Activated T-cell treated with anti-CD3 and anti-CD28 coated beads, Interleukin-2, amount 50 U/mL, for 24 hours (primary cell): ENCODE results near the gene TMTC2.

Source experiments
- DNase-seq: peaks from one replicate; pipeline ENCODE4 v3.0.0-alpha.2; 2020
- H3K27ac Mint-ChIP-seq: 2 replicates; pipeline ENCODE4 v1.8.0; 2020; ENCODE audit warnings: mild to moderate bottlenecking, mixed read lengths
- H3K27me3 Mint-ChIP-seq: 2 replicates; pipeline ENCODE4 v1.8.0; 2020; ENCODE audit warnings: mixed read lengths
- H3K36me3 Mint-ChIP-seq: 2 replicates; pipeline ENCODE4 v1.8.0; 2020; ENCODE audit warnings: low read depth, mixed read lengths
- H3K4me1 Mint-ChIP-seq: 2 replicates; pipeline ENCODE4 v1.8.0; 2020; ENCODE audit warnings: low read depth, mixed read lengths
- H3K4me3 Mint-ChIP-seq: 2 replicates; pipeline ENCODE4 v1.8.0; 2020; ENCODE audit warnings: mild to moderate bottlenecking, moderate library complexity, mixed read lengths
- H3K9me3 Mint-ChIP-seq: 2 replicates; pipeline ENCODE4 v1.8.0; 2020; ENCODE audit warnings: mixed read lengths

Gene TMTC2

DNA sequence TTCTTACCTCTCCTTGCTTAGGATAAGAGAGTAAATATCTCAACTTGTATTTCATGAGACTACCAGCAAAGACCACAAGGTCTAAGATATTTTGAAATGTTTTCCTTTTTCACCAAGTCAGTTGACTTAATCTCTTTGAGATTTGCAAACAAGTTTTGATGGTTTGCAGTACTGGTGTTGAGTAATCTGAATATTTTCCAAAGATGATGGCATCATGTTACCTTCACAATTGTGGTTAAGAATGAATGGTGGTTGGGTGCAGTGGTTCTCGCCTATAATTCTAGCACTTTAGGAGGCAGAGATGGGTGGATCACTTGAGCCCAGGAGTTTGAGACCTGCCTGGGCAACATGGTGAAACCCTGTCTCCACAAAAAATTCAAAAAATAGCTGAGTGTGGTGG lies 225.7 kb downstream of the TMTC2 start:
- Mint-ChIP-seq H3K27ac (no peak overlapping the region), H3K27me3 (no peaks in the 10 kb centered on the region)
- DNase-seq: no peak

DNA sequence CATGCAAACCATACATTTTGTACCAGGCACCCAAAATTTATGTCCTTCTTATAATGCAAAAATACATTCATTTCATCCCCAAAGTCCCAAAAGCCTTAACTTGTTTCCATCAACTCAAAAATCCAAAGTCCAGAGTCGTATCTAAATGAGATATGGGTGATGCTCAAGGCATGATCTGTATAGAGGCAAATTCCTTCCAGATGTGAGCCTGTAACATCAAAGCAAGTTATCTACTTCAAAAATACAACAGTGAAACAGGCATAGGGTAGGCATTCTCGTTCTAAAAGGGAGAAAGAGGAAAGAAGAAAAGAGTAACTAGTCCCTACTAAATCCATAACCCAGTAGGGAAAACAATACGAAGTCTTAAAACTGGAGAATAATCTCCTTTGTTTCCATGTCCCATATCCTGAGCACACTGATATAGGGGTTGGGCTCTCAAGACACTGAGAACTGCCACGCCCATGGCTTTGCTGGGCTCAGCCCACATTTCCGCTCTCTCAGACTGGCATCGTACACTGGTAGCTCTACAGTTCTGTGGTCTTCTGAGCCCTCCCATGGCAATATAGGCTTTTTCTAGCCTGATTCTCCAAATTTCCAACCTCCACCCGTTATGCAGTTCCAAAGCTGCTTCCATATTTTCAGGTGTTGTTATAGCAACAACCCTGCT lies 232.8 kb downstream of the TMTC2 start:
- no peak overlapping the region for H3K27ac Mint-ChIP-seq
- H3K4me3 Mint-ChIP-seq: no peak overlapping the region
- no peaks in the 10 kb centered on the region for H3K4me1 Mint-ChIP-seq
- no peak for DNase-seq
- no peaks in the 10 kb centered on the region for H3K36me3 Mint-ChIP-seq
- no peaks in the 10 kb centered on the region for H3K9me3 Mint-ChIP-seq
- no peaks in the 10 kb centered on the region for H3K27me3 Mint-ChIP-seq

More for the DNA sequence above, 225.7 kb downstream of the TMTC2 start:
- Mint-ChIP-seq H3K4me1 (no peaks in the 10 kb centered on the region), H3K4me3 (no peak overlapping the region), H3K36me3 (no peaks in the 10 kb centered on the region), H3K9me3 (no peaks in the 10 kb centered on the region)

DNA sequence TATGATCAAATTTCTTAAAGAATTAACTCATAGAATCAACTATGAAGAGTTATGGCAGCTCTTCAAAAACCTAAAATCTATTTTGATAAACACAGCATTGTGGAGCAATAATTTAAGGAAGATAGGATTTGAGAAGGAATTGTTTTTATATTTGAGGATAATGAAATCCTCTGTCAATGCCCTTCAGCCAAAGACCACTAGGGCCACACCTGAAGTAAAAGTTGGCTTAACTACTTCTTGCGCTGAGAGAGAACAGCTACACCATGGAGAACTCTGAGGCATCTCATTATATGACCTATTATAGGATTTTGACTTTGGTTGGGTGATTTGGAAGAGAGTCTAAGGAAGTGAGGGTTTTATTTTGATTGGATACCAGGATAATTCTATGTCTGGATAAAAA lies 237.2 kb downstream of the TMTC2 start:
- Mint-ChIP-seq H3K27ac (no peak overlapping the region), H3K4me3 (no peak overlapping the region), H3K4me1 (no peaks in the 10 kb centered on the region), H3K9me3 (no peaks in the 10 kb centered on the region), H3K36me3 (no peaks in the 10 kb centered on the region), H3K27me3 (no peaks in the 10 kb centered on the region)
- no peak for DNase-seq

DNA sequence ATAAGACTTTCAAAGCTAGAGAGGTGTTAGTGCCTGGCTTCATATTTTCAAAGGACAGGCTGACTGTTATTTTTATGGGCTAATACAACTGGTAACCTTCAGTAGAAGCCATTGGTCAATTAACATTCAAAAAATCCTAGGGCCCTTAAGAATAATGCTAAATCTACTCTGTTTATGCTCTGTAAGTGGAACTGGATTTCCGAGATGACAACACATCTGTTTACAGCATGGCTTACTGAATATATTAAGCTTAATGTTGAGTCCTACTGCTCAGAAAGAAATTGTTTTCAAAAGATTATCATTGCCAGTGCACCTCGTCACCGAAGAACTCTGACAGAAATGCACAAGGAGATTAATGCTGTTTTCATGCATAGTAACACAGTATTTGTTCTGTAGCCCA lies 239.9 kb downstream of the TMTC2 start:
- DNase-seq: no peak
- Mint-ChIP-seq H3K36me3 (no peaks in the 10 kb centered on the region), H3K27ac (no peak overlapping the region), H3K27me3 (no peaks in the 10 kb centered on the region), H3K4me3 (no peak overlapping the region), H3K9me3 (no peaks in the 10 kb centered on the region), H3K4me1 (no peaks in the 10 kb centered on the region)

DNA sequence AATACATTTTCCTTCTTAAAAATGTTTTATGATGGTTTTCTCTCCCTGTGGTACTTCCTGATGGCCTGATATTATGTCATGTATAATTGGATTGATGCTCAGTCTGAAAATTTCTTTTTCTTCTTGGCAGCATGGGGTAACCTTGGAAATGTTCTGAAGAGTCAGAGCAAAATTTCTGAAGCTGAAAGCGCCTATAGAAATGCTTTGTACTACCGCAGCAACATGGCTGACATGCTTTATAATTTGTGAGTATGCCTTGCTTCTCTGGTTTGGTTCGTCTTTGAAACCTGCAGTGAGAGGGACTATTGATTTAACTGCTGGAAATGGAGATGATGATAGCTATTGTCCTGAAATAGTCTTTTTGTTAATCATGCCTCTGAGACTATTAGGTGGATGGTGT lies 243.6 kb downstream of the TMTC2 start:
- Mint-ChIP-seq H3K36me3 (no peaks in the 10 kb centered on the region), H3K4me3 (no peak overlapping the region), H3K9me3 (no peaks in the 10 kb centered on the region), H3K27me3 (no peaks in the 10 kb centered on the region), H3K4me1 (no peaks in the 10 kb centered on the region), H3K27ac (no peak overlapping the region)
- no peak for DNase-seq

DNA sequence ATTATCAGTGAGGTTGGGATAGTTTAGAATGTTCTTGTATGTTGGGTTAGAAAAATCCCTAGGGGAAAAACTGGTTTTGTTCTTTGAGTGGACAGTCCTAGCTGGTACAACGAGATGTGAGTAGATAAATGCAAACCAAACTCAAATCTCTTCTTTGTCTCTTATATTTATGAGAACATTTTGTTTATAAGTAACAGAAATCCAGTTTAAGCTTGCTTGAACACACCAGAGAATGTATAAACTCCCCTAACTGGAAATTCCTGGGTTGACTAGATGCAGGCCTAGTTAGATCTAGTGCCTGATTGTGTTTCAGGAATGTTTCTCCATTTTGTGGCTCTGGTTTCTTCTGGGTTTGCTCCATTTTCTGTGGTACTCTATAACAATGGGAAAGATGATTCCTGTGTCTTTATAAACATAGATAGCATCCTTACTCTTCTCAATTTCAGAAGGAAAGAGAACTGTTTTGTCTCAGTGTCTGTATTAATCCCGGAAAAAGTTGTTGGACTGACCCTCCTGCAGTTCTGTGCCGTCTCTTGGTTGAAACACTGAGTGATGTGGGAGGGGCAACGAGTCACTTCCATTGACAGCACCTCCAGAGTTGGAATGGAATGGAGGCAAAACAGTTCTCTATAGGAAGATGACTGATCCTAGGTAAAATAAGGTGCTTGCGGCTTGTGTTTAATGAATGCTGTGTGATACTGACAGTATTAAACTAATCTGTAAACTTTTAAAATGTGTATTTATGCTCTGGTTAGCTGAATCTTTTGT lies 244.8 kb downstream of the TMTC2 start:
- Mint-ChIP-seq H3K9me3 (no peaks in the 10 kb centered on the region), H3K36me3 (no peaks in the 10 kb centered on the region), H3K4me3 (no peak overlapping the region), H3K27me3 (no peaks in the 10 kb centered on the region), H3K27ac (no peak overlapping the region), H3K4me1 (no peaks in the 10 kb centered on the region)
- no peak for DNase-seq

DNA sequence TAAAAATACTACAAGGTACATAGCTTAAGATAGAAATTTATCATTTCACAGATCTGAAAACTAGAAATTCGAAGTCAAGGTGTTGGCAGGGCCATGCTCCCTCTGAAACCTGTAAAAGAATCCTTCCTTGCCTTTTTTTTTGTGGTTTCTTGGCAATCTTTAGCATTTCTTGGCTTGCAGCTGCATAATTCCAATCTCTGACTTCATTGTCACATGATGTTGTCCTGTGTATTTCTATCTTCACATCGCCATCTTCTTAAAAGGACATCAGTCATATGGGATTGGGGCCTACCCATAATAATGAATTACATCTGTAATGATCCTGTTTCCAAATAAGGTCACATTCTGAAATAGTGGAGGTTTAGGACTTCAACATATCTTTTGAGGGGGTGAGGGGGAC lies 250.4 kb downstream of the TMTC2 start:
- DNase-seq: no peak
- no peaks in the 10 kb centered on the region for H3K4me1 Mint-ChIP-seq
- no peak overlapping the region for H3K4me3 Mint-ChIP-seq
- H3K27ac Mint-ChIP-seq: no peak overlapping the region
- H3K9me3 Mint-ChIP-seq: no peaks in the 10 kb centered on the region
- H3K36me3 Mint-ChIP-seq: no peaks in the 10 kb centered on the region
- no peaks in the 10 kb centered on the region for H3K27me3 Mint-ChIP-seq

DNA sequence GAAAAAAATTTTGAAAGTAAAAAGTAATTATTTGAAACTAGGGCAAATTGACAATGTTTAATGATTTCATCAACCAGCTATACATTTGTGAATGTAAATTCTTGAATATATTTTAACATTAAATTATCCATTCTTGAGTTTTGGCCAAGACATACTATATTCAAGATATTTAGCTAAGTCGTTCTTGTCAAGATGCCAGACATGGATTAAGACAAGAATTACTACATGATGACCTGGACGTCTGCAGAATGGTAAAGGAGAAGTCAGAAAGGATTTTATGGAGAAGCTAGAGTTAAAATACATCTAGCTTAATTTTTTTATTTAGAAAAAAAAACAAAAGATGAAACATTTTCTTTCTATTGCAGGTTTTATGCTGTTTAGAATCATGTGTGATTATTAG lies 255.8 kb downstream of the TMTC2 start:
- Mint-ChIP-seq H3K36me3 (no peaks in the 10 kb centered on the region), H3K4me3 (no peak overlapping the region), H3K4me1 (no peaks in the 10 kb centered on the region), H3K9me3 (no peaks in the 10 kb centered on the region), H3K27ac (no peak overlapping the region), H3K27me3 (no peaks in the 10 kb centered on the region)
- DNase-seq: no peak

DNA sequence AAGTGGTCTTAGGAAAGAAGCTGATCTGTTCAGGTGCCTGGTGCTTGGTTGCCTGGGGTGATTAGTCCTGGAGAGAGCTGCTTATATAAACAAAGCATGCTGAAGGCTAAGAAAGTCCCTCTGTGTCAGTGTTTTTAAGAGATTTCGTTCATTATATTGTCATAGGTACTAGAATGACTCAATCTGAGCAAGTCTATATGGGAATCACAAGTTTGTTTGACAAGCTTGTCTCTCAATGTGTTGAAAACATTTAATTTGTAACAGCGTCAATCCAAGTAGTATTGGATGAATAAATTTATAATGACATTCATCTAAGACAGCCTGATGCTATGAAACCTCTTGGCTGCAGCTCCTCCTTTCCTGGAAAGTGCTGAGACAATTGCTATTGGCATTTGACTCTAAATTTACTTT lies 256.3 kb downstream of the TMTC2 start:
- H3K9me3 Mint-ChIP-seq: no peaks in the 10 kb centered on the region
- H3K4me1 Mint-ChIP-seq: no peaks in the 10 kb centered on the region
- no peak overlapping the region for H3K4me3 Mint-ChIP-seq
- no peak overlapping the region for H3K27ac Mint-ChIP-seq
- DNase-seq: no peak
- H3K36me3 Mint-ChIP-seq: no peaks in the 10 kb centered on the region
- H3K27me3 Mint-ChIP-seq: no peaks in the 10 kb centered on the region

DNA sequence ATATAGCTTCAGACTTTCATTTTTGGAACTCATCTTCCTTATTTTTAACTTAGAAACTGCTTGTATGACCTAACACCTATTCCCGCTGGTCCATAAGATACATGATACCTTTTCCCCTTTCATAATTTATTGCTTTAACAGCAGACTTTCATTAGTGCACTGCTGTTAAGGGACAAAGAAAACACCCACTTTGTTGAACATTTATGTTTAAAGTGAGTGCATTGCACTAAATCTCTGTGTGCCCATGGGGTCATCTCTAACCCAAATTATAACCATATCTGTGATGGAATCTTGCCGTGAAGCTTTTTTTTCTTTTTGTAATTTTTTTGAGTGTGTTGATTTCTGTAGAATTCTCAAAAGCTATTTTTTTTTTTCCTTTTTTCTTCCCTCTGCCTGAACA lies 261.8 kb downstream of the TMTC2 start:
- H3K4me1 Mint-ChIP-seq: no peaks in the 10 kb centered on the region
- DNase-seq: no peak
- H3K27ac Mint-ChIP-seq: no peak overlapping the region
- H3K4me3 Mint-ChIP-seq: no peak overlapping the region
- no peaks in the 10 kb centered on the region for H3K9me3 Mint-ChIP-seq
- no peaks in the 10 kb centered on the region for H3K36me3 Mint-ChIP-seq
- H3K27me3 Mint-ChIP-seq: no peaks in the 10 kb centered on the region

DNA sequence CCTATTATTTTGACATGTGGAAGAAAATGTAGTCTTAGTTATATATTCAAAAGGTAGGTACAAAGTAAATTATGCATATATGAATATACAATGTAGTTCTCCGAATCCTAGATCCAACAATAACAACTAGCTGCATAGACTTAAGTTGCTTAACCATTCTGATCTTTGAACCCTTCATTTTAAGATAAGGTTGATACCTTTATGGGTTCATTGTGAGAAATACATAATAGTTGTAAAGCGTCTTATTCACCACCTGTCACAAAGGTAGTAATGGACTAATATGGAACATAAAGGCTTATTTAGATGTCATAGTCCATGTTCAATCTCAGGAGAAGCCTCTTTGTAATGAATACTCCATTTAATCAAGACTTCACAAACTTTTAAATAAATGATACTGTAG lies 263.6 kb downstream of the TMTC2 start:
- H3K27ac Mint-ChIP-seq: no peak overlapping the region
- no peaks in the 10 kb centered on the region for H3K9me3 Mint-ChIP-seq
- no peak overlapping the region for H3K4me3 Mint-ChIP-seq
- DNase-seq: no peak
- H3K27me3 Mint-ChIP-seq: no peaks in the 10 kb centered on the region
- no peaks in the 10 kb centered on the region for H3K36me3 Mint-ChIP-seq
- no peaks in the 10 kb centered on the region for H3K4me1 Mint-ChIP-seq

DNA sequence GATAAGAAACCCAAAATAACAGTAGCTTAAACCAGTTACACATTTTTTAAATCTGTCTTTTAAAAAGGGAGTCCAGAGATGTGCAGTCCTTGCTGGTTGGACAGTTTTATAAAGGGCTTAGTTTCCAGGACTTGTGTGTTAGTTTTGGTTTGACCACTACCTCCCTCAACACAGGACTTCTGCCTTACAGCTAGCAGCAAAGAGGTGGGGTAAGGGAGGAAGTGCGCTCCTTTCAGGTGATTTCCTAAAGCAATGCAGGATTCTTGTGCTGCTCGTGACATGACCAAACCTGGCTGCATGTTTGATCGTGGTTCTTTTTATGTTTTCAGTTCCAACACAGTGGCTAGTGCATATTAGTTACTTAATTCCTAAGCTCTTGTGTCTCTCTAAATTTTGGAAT lies 266.2 kb downstream of the TMTC2 start:
- Mint-ChIP-seq H3K4me3 (no peak overlapping the region), H3K4me1 (no peaks in the 10 kb centered on the region), H3K9me3 (peaks cover 3% of the 10 kb centered on the region), H3K27me3 (no peaks in the 10 kb centered on the region), H3K27ac (no peak overlapping the region), H3K36me3 (no peaks in the 10 kb centered on the region)
- DNase-seq: no peak

DNA sequence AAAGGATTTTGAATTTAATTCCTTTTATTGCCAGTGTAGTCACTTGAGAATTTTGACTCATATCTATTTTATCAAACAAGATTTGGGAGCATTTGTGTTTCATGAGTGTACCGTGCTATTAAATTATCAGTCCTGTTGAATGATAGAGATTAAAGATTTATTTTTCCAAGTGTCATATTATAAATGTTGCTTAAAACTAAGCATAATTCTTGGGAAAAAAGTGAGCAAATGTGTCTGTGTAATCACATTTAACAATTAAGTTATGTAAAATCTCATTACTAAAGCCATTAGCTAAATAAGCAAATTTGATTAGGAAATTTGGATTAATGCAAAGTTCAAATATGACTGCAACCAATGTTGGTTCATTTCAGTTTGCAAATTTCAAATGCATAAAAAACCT lies 266.7 kb downstream of the TMTC2 start:
- Mint-ChIP-seq H3K9me3 (peaks cover 3% of the 10 kb centered on the region), H3K4me1 (no peaks in the 10 kb centered on the region), H3K27me3 (no peaks in the 10 kb centered on the region), H3K36me3 (no peaks in the 10 kb centered on the region), H3K4me3 (no peak overlapping the region), H3K27ac (no peak overlapping the region)
- DNase-seq: no peak

DNA sequence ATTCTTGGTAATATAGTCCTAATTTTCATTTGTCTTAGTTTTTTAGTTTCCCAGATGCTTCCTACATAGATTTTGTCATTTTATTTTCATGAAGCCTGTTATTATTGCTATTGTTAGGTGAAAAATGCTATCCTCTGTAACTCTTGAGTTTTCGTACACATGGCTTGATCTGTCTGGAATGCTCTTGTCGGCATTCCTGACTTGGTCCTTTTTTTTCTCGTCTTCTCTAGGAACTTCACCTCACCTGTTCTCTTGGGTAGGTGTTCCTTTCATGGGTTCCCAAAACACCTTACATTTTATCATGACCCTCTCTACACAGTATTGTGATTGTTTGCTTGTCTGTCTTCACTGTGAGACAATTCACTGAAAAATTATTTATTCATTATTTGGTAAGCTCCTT lies 267.4 kb downstream of the TMTC2 start:
- no peaks in the 10 kb centered on the region for H3K36me3 Mint-ChIP-seq
- no peaks in the 10 kb centered on the region for H3K4me1 Mint-ChIP-seq
- DNase-seq: no peak
- no peak overlapping the region for H3K27ac Mint-ChIP-seq
- H3K4me3 Mint-ChIP-seq: no peak overlapping the region
- H3K9me3 Mint-ChIP-seq: peaks cover 3% of the 10 kb centered on the region
- H3K27me3 Mint-ChIP-seq: no peaks in the 10 kb centered on the region

DNA sequence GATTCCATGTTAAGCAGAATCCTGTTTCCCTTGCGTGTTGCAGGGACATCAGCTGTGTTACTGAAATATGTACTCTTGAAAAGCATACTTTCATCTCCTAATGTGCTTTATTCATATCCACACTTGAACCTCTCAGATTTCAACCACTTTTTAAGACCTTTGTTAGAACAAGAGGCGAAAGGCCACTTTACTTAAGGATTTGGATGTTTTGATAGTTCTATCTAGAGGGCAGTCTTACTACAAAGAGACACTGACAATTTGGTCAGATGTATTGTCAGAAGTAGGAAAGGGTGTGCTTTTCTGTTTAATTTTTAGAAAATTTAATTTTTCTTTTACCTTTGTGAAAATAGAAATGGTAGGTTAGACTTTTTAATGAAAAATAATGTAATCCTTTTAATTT lies 267.9 kb downstream of the TMTC2 start:
- Mint-ChIP-seq H3K27ac (no peak overlapping the region), H3K36me3 (no peaks in the 10 kb centered on the region)

More for the DNA sequence above, 267.9 kb downstream of the TMTC2 start:
- H3K9me3 Mint-ChIP-seq: peaks cover 3% of the 10 kb centered on the region
- no peak for DNase-seq
- H3K27me3 Mint-ChIP-seq: no peaks in the 10 kb centered on the region
- H3K4me3 Mint-ChIP-seq: no peak overlapping the region
- peaks cover 1% of the 10 kb centered on the region for H3K4me1 Mint-ChIP-seq
